Osteoblast (primary cell): ENCODE results near the gene GPC5. TPM values are rescaled to one million over a fixed set of nuclear protein-coding genes. Genes with fewer than 3 reads are reported as not detected.

Experiments used
- DNase-seq: peaks from one replicate; pipeline ENCODE4 v3.0.0; 2011; ENCODE audit warnings: low spot score, mixed read lengths; ENCODE audit not compliant: insufficient read length; ENCODE audit errors: missing footprints
- H2AFZ ChIP-seq: 2 replicates; pipeline ENCODE4 v1.6.0; 2011; ENCODE audit warnings: mild to moderate bottlenecking, low read length
- H3K27ac ChIP-seq: 2 replicates; pipeline ENCODE4 v1.5.1; 2011; ENCODE audit warnings: mild to moderate bottlenecking, low read depth, low read length, moderate library complexity
- H3K27me3 ChIP-seq: 2 replicates; pipeline ENCODE4 v1.6.0; 2012; ENCODE audit warnings: mild to moderate bottlenecking, control low read depth, inconsistent platforms, low read length, moderate library complexity; ENCODE audit not compliant: insufficient read depth
- H3K36me3 ChIP-seq: 2 replicates; pipeline ENCODE4 v1.5.1; 2011; ENCODE audit warnings: mild to moderate bottlenecking, low read length, control low read depth, moderate library complexity; ENCODE audit not compliant: insufficient read depth
- H3K4me1 ChIP-seq: 2 replicates; pipeline ENCODE4 v1.5.1; 2011; ENCODE audit warnings: mild to moderate bottlenecking, low read length, control low read depth, moderate library complexity; ENCODE audit not compliant: insufficient read depth
- H3K4me2 ChIP-seq: 2 replicates; pipeline ENCODE4 v1.6.0; 2011; ENCODE audit warnings: mild to moderate bottlenecking, low read length; ENCODE audit not compliant: insufficient read depth
- H3K4me3 ChIP-seq: fragments of 200-600 bp; sonication (generic); 3 replicates; pipeline ENCODE4 v1.5.1; 2012; ENCODE audit warnings: mild to moderate bottlenecking, low read length, inconsistent platforms; ENCODE audit not compliant: insufficient read depth
- H3K79me2 ChIP-seq: 2 replicates; pipeline ENCODE4 v1.6.0; 2012; ENCODE audit warnings: mild to moderate bottlenecking, low read length, control low read depth, inconsistent platforms; ENCODE audit not compliant: insufficient read depth
- H3K9me3 ChIP-seq: 2 replicates; pipeline ENCODE4 v1.5.1; 2011; ENCODE audit warnings: low read depth, low read length, control low read depth
- H4K20me1 ChIP-seq: 2 replicates; pipeline ENCODE4 v1.6.0; 2012; ENCODE audit warnings: mild to moderate bottlenecking, low read length, control low read depth; ENCODE audit not compliant: insufficient read depth
- total RNA-seq: library from RNA; depleted of rRNA; stranded (reverse); fragments of >200 nt; gene quantifications from 2 replicates; pipeline ENCODE4 v1.2.3, GENCODE V29; 2012
- TF ChIP-seq, protein P1 (sequence below): IDR thresholded peaks from 2 replicates; pipeline ENCODE4 v1.5.1; 2011; ENCODE audit warnings: mild to moderate bottlenecking, low read depth, low read length, moderate library complexity; ENCODE audit errors: extremely low read depth

The GPC5 gene
- total RNA-seq, 1 donor: 0.36 TPM

DNA sequence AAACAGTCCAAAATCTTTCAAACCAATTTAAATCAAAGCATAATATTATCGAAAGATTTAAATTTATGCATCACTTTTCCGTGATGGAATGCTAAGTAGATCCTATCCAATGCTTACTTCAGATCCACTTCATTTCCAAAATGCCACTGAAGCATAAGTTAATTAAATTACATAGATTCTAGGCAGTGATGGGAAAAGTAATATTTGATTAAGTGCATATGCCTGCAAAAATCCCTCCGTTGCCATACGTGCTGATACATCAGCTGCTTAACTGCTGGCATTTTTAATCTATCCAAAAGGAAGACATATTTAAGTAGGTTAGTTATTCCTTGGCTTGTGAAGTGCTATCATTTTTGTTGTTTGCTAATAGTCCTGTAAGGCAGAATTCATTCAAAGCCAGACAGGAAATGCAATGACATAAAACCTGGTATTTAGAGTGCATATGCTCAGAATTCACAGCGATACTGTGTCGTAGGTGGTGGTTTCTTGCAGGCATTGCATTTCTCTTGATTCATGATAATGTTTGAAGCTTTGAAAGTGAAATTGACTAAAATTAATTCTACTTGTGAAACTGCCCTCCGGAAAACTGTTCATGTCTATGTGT is 1089.9 kb downstream of the GPC5 start:
- H2AFZ ChIP-seq: no peak overlapping the region
- no peaks in the 10 kb centered on the region for H3K79me2 ChIP-seq
- peaks cover 2% of the 10 kb centered on the region for H3K9me3 ChIP-seq
- H3K4me2 ChIP-seq: no peak overlapping the region
- H3K4me1 ChIP-seq: no peaks in the 10 kb centered on the region
- no peak for DNase-seq
- H3K27ac ChIP-seq: no peak overlapping the region
- H3K27me3 ChIP-seq: no peaks in the 10 kb centered on the region
- TF ChIP-seq, protein P1, sequence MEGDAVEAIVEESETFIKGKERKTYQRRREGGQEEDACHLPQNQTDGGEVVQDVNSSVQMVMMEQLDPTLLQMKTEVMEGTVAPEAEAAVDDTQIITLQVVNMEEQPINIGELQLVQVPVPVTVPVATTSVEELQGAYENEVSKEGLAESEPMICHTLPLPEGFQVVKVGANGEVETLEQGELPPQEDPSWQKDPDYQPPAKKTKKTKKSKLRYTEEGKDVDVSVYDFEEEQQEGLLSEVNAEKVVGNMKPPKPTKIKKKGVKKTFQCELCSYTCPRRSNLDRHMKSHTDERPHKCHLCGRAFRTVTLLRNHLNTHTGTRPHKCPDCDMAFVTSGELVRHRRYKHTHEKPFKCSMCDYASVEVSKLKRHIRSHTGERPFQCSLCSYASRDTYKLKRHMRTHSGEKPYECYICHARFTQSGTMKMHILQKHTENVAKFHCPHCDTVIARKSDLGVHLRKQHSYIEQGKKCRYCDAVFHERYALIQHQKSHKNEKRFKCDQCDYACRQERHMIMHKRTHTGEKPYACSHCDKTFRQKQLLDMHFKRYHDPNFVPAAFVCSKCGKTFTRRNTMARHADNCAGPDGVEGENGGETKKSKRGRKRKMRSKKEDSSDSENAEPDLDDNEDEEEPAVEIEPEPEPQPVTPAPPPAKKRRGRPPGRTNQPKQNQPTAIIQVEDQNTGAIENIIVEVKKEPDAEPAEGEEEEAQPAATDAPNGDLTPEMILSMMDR: no peak
- no peak overlapping the region for H3K4me3 ChIP-seq
- H3K36me3 ChIP-seq: no peaks in the 10 kb centered on the region
- no peaks in the 10 kb centered on the region for H4K20me1 ChIP-seq

DNA sequence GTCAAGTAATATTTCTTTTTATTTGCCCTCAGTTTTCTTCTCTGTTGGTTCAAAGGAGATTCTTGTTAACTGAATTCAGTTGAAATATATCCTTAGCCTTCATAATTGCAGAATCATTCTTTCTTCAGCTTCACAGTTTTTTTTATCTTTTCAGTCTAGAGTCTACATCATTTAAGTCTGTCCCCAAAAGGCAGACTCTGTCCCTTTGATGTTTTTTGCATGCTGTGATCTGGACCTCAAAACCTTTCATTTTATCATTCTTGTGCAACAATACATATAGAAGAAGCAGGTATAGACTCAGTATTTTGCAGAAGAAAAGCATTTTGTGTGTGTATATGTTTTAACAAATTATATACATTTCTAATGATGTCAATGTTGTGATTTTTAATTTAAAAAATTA is 1093.4 kb downstream of the GPC5 start:
- Histone ChIP-seq H3K36me3 (no peaks in the 10 kb centered on the region), H3K4me1 (no peaks in the 10 kb centered on the region)
- TF ChIP-seq, protein P1: no peak

DNA sequence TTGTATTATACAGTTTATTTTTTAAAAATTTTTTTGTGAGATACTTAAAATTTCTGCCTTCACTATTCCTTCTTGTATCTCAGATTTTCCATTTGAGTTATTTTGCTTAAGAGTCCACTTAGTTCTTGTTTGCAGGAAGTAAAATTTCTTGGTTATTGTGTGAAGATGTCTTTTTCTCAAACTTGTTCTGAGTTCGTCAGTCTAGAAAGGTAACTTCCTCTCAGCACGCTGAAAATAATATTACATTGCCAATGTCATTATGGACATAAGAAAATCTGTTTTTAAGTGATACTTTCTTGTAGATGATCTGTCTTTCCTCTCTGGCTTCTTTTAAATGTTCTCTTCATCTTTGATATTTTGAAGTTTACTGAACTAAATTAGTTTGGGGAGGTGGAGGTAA is 1096.5 kb downstream of the GPC5 start:
- Histone ChIP-seq H3K27ac (no peak overlapping the region), H3K79me2 (no peaks in the 10 kb centered on the region), H2AFZ (no peak overlapping the region), H3K36me3 (no peaks in the 10 kb centered on the region), H3K4me1 (no peaks in the 10 kb centered on the region), H3K4me3 (no peak overlapping the region), H3K9me3 (peaks cover 2% of the 10 kb centered on the region), H3K27me3 (no peaks in the 10 kb centered on the region), H4K20me1 (no peaks in the 10 kb centered on the region), H3K4me2 (no peak overlapping the region)
- no peak for DNase-seq
- TF ChIP-seq, protein P1: no peak

More for the DNA sequence above, 1093.4 kb downstream of the GPC5 start:
- Histone ChIP-seq H3K9me3 (peaks cover 2% of the 10 kb centered on the region), H3K79me2 (no peaks in the 10 kb centered on the region), H4K20me1 (no peaks in the 10 kb centered on the region), H3K27ac (no peak overlapping the region), H2AFZ (no peak overlapping the region), H3K4me3 (no peak overlapping the region), H3K27me3 (no peaks in the 10 kb centered on the region), H3K4me2 (no peak overlapping the region)
- no peak for DNase-seq

DNA sequence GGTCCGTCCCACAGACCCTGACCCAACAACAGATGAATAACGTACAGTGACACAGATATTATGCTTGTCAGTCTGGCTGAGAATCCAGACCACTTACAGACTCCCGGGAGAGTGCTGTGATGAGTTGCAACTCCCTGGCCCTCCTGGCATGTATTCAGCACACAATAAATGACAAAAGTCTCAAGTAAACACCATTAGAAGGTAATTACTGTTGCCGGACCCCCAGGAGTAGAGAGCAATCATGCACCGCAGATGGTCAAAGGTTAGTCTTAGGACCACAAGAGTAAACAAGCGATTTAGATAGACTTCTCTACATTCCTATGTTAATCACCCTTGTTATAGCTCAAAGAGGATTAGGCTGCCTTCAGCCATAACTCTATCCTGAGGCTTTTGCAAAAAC is 1101.8 kb downstream of the GPC5 start:
- no peaks in the 10 kb centered on the region for H3K9me3 ChIP-seq
- H2AFZ ChIP-seq: no peak overlapping the region
- H4K20me1 ChIP-seq: no peaks in the 10 kb centered on the region
- no peaks in the 10 kb centered on the region for H3K27me3 ChIP-seq
- H3K36me3 ChIP-seq: no peaks in the 10 kb centered on the region
- no peak overlapping the region for H3K4me2 ChIP-seq
- no peak overlapping the region for H3K4me3 ChIP-seq
- TF ChIP-seq, protein P1: no peak
- H3K27ac ChIP-seq: no peak overlapping the region
- H3K79me2 ChIP-seq: no peaks in the 10 kb centered on the region
- no peaks in the 10 kb centered on the region for H3K4me1 ChIP-seq
- DNase-seq: no peak
